HG03439 (cell line): ENCODE data around the gene NAA10.

ENCODE experiments used
- ATAC-seq: cut with Tn5 transposase; IDR thresholded peaks from one replicate; pipeline ENCODE4 v1.9.1; 2021; ENCODE audit warnings: mild to moderate bottlenecking, moderate library complexity; ENCODE audit not compliant: unreplicated experiment

The NAA10 gene

DNA sequence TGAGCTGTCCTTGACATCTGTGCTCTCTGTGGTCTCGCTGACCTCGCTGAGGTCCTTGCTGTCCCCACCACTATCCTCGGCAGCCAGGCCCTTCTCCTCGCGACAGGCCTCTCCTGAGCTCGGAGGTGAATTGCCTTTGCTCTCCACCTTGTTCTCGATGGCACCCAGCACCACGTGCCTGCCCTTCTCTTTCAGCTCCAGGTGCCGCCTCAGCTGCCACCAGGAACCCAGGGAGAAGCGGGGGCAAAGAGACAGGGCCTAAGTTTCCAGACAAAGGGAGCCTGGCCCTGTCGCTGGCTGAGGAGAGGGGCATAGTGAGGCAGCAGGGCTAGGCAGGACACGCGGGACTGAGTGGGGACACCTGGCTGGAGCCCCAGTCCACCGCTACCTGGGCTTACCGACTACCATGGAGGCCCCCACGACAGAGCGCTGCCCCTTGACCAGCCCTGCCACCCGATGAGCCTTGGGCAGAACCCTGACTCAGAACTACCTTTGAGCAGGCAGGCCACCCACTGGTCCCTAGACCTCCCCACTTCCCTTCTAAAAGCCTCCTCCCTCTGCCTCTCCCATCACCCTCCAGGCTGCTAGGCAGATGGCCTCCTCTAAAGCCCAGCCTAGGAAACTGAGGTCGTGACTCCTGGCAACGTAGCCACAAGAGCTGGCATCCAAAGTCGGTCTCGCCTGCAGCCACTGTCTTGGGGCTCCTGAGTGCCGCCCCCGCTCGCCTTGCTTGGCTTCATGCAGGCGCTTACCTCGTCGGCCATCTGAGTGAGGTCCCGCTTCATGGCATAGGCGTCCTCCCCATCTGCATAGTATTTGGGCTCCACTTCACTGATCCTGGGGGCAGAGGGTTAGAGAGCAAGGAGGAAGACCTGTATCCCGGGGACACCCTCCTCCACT lies 4.6 kb downstream of the NAA10 start:
- no peak for ATAC-seq

DNA sequence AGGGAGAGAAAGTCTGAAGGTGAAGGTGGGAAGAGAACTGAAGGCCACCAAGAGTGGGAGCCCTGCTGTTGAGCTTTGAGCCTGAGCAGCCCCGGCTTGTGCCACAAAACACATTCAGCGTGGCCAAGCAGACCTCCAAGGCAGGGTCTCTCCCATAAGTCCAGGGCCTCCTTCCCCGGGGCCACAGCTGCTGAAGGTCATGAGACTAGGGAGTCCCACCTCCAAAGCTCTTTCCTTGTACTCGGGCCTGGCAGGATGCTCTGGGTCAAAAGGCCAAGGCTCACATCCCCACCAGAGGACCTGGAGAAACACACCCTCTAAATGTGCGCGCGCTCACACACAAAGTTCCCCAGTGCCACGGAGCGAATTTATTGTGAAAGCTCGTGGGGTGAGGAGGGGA lies 5.3 kb downstream of the NAA10 start:
- no peak for ATAC-seq

- ATAC-seq, result no peak
These were observed 6.0 kb downstream of the NAA10 start for GRCh38 chrX:153928846-153929245.

- ATAC-seq, result peak; percentile 69
These were observed 6.7 kb downstream of the NAA10 start for GRCh38 chrX:153927922-153928760.

DNA sequence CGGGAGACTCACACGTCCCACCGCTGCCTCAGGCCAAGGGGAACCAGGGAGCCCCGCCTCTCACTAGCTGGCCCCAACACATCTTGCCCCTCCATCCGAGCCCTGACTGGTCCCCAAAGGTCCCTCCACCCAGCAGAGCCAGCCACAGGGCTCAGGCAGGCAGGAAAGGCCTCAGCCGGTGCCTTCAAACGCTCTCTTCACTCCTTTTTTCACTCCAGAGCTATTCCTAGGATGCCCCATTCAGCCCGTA lies 7.2 kb downstream of the NAA10 start:
- no peak for ATAC-seq

DNA sequence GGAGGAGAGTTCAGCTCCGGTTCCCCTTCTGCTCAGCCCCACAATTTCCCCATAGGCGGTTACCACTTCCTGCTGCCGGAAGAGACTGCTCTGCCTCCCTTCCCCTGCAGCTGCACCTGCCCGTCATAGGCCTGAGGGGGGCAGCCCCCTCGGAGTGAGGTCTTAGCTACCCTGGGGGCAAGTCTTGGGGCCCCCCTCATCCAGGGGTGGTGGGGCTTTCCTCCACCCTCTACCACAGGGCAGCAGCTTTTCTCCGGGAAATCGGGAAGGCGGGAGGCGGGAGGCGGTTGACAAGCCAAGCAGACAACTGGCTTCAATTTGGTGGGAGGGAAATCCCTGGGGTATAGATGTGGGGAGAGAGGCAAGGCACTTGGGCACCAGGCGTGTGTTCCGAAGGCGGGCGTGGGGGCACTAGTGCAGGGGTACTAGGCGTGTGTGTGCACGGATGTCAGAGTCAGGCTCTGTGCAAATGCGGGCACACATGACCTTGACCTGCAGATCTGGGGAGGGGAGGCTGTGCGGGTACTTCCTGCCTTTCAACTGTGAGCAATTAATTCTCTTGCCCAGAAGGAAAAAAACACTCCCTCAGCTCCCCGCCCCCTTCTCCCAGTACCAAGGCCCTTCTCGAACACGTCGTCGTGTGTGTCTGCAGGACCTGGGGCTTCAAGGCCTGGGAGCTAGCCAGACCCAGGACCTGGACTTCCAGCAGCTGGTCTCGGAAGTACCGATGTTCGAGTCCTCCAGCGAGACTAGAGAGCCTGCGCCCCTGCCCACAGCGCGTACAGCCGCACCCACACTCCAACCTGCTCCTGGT lies 7.8 kb downstream of the NAA10 start:
- ATAC-seq, result peak; percentile 36

DNA sequence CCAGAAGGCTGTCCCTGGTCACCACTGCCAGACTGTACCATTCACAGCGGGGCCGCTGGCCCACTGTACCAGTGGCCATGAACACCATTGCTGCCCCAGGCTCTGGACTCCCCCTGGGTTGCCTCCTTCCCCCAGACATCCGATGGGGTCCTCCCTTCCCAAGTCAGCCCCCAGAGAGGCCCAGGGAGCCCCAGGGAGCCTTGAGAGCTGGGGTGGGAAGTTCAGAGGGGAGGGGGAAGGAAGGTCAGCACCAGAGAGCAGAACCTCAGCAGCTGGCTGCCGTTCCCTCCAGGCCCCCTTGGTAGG lies 8.3 kb downstream of the NAA10 start:
- no peak for ATAC-seq

DNA sequence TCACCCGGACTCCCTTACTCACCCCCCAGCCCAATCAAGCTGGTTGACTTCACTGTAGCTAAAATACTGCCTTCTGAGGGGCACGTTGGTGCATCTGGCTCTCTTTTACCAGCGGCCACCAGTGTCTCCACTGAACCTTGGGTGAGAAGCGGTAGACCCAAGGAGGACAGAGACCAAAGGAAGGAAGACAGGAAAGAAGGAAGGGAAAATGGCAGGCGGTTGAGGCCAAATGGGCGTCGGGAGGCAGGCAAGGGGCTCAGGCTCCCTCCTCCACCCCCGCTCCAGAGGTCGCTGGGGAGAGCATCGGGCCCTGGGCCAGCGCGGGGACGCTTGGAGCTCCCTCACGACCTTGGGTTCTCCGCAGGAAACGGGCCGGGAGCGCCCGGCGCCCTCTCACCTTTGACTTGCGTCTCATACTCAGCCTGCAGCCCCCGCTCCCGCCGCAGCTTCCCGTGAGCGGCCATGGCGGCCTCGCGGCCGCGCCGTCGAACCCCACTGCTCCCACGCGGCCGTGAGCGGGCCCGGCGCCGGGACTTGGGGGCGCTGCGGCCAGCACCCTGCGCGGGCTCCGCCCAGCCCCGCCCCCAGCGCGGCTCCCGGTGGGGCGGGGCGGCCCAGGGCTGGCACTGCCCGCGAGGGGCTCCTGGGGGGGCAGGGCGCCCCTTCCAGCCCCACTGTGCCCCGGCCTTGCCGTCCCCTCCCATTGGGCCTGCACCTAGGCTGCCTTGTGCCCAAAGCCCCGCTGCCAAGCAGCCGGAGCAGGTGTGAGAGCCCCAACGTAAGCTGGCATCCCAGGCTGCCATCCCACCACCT lies 8.9 kb downstream of the NAA10 start, which contains the start of gene ARHGAP4:
ARHGAP4 (minus strand) TSS at position 526 of the 813 bp plus-strand sequence; CDS start at position 464, 62 bp downstream.
- no peak for ATAC-seq

- ATAC-seq, result no peak
These were observed 9.5 kb downstream of the NAA10 start for GRCh38 chrX:153925387-153925738.

DNA sequence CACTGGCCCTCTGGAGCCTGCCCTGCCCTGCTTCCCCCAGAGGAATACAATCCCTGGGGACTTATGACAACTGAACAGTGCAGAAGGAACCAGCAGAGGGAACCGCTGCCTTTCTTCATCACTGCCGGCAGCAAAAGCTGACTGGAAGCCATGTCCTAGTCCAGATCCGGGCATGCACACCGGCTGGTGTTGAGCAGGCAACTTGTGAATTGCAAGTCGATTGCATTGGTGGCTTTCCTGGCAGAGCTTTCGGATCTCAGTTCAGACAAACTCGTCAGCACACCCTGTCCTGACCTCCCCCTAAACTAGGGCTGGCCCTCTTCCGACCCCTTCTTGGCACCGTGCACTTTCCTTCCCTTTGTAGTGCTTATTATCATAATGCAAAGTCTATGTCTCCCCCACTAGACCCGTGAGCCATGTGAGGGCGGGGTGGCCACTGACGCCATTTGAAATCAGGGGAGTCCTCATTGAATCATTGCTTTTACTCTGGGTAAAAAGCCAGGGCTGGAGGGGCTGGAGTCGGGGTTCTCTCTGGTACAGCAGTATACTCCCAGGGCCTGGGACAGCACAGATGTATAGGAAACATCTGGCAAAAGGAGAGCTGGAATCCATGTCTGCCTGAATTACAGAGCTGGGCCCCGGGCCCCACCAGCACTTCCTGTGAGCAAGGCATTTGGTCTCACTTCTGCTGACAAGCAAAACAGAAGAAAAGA lies 10.5 kb downstream of the NAA10 start:
- no peak for ATAC-seq

- no peak for ATAC-seq
These were observed 11.6 kb downstream of the NAA10 start for GRCh38 chrX:153922932-153923857.

GRCh38 chrX:153921511-153922446 lies 13.1 kb downstream of the NAA10 start:
- no peak for ATAC-seq

- no peak for ATAC-seq
These were observed 13.8 kb downstream of the NAA10 start for GRCh38 chrX:153921070-153921469.

DNA sequence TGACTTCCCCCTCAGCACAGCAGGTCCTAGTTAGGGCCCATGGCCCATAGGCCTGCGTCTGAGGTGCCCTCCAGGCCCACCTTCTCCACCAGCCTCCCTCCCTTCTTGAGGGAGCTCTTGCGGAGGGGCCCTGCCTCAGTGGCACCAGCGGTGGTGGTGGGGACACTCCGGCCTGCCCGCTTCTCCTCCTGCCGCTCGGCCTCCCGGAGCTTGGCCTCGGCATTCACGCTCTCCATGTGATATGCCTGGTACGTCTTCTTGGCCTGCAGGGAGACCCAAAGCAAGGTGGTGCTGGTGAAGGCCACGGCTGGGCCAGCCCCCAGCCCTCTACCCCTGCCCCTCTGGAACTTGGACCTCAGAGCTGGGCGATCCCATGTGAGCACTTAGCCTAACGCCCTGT lies 14.3 kb downstream of the NAA10 start:
- no peak for ATAC-seq

- ATAC-seq, result no peak
These were observed 15.6 kb downstream of the NAA10 start for GRCh38 chrX:153919281-153919680.

GRCh38 chrX:153917869-153918268 lies 17.0 kb downstream of the NAA10 start:
- no peak for ATAC-seq

DNA sequence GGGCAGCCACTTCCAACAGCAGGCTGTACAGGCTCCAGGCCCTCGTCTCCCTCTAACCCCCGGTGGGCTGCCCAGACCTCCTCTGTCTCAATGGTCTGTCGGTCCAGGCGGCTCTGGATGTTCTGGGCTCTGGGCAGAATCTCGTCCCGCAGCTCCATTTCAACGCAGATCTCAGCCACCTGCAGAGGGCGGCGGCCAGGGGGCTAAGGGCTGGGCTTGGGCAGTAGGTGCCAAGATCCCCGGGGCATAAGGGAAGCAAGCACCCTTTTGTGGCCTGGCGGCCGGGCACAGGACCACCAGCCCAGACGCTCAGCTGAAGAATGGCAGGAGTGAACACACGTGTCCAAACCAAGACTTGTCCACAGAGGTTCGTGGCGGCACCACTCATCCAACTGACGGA lies 21.1 kb downstream of the NAA10 start:
- ATAC-seq, result no peak

GRCh38 chrX:153913211-153913610 lies 21.6 kb downstream of the NAA10 start:
- ATAC-seq, result no peak
